Body of pancreas (tissue), 4 donors: ENCODE data around the gene HPSE2. TPM values are rescaled to one million over a fixed set of nuclear protein-coding genes. Genes with fewer than 3 reads are reported as not detected.

ENCODE experiments used
- ATAC-seq: fragments of 150-250 bp; one replicate; pipeline ENCODE4 v1.9.1; 2016
- DNase-seq, 4 donors: peaks; one replicate each; pipeline ENCODE4 v3.0.0-alpha.2; 2019
- H3K27ac ChIP-seq, 4 donors: fragments of 200-600 bp; sonication (generic); 1 replicate in 3 of 4; 2 replicates in 1 of 4; pipeline versions ENCODE4 v1.5.1 to v1.6.1; 2016 to 2019; ENCODE audit warnings: mild to moderate bottlenecking in 1 of 4, mixed read lengths in 1 of 4, moderate library complexity in 1 of 4
- H3K27me3 ChIP-seq, 2 donors: fragments of 200-600 bp; sonication (generic); one replicate each; pipeline ENCODE4 v1.6.0; 2016; ENCODE audit warnings: mild to moderate bottlenecking in 1 of 2
- H3K36me3 ChIP-seq, 2 donors: fragments of 200-600 bp; sonication (generic); replicated peaks in 1 of 2; 2 replicates each; pipeline ENCODE4 v1.5.1; 2016; ENCODE audit warnings: low read depth in 2 of 2; ENCODE audit not compliant: insufficient read depth in 1 of 2
- H3K4me1 ChIP-seq: fragments of 200-600 bp; sonication (generic); one replicate; pipeline ENCODE4 v1.6.0; 2016
- H3K4me3 ChIP-seq, 2 donors: fragments of 200-600 bp; sonication (generic); 1 replicate in 1 of 2; 2 replicates in 1 of 2; pipeline ENCODE4 v1.5.1; 2016 to 2019
- H3K9me3 ChIP-seq, 3 donors: fragments of 200-600 bp; sonication (generic); 1 replicate in 2 of 3; 2 replicates in 1 of 3; pipeline ENCODE4 v1.5.1; 2016
- CTCF ChIP-seq, 7 experiments: fragments of 450-650 bp in 4 of 7; fragments of 200-600 bp in 3 of 7; sonication (generic) in 3 of 7; IDR thresholded peaks; one replicate each; pipeline ENCODE4 v1.5.1; 2016 to 2019; ENCODE audit warnings: antibody characterized with exemption in 7 of 7
- POLR2A ChIP-seq, 3 donors: fragments of 450-650 bp; IDR thresholded peaks; one replicate each; pipeline ENCODE4 v1.6.1; 2016; ENCODE audit warnings: antibody characterized with exemption in 3 of 3, mild to moderate bottlenecking in 2 of 3
- WGBS, 2 donors: methylation state at CpG; one replicate each; pipeline ENCODE4 v1.1.5; 2017; 5-methylcytosine and 5-hydroxymethylcytosine counted together
- intact Hi-C: fragments of 100-400 bp; cut with DNase I; formaldehyde crosslinking; loops from one replicate; pipeline ENCODE4 v1.15.1; 2023
- total RNA-seq, 2 donors: library from RNA; depleted of rRNA; stranded (reverse); fragments of >200 nt; gene quantifications; one replicate each; pipeline ENCODE4 v1.1.0, GENCODE V29; 2016

Gene HPSE2
- total RNA-seq, 2 donors from 2014 or later: not detected

- H3K27me3 ChIP-seq: no peaks in the 10 kb centered on the region
- no peaks in the 10 kb centered on the region for H3K9me3 ChIP-seq
- intact Hi-C loops: no loop called here
- no peaks in the 10 kb centered on the region for H3K36me3 ChIP-seq
- DNase-seq: no peak
- H3K4me1 ChIP-seq: peaks cover 30% of the 10 kb centered on the region
- no peak for ATAC-seq
- H3K4me3 ChIP-seq: no peak overlapping the region
- no peak overlapping the region for H3K27ac ChIP-seq
- WGBS, 2 donors: 86 to 100% methylated on average over 1 of the region's 1 CpG
- TF ChIP-seq POLR2A (IDR thresholded peaks at IDR 0.05) (no peak), CTCF (IDR thresholded peaks at IDR 0.05) (no peak)
Measured at GRCh38 chr10:98411768-98412167, 823.9 kb downstream of the HPSE2 start.

- DNase-seq (no peak), ATAC-seq (no peak)
- no peak overlapping the region for H3K27ac ChIP-seq
- no peaks in the 10 kb centered on the region for H3K9me3 ChIP-seq
- 86 to 89% methylated on average over 11 of the region's 11 CpGs for WGBS, 2 donors
- H3K4me3 ChIP-seq: no peak overlapping the region
- intact Hi-C loops: no loop called here
- peaks cover 30% of the 10 kb centered on the region for H3K4me1 ChIP-seq
- TF ChIP-seq POLR2A (IDR thresholded peaks at IDR 0.05) (no peak), CTCF (IDR thresholded peaks at IDR 0.05) (no peak)
- no peaks in the 10 kb centered on the region for H3K27me3 ChIP-seq
- H3K36me3 ChIP-seq: no peaks in the 10 kb centered on the region
Measured at GRCh38 chr10:98411166-98411565, 824.5 kb downstream of the HPSE2 start.

- intact Hi-C loops: no loop called here
- TF ChIP-seq CTCF (IDR thresholded peaks at IDR 0.05) (no peak), POLR2A (IDR thresholded peaks at IDR 0.05) (no peak)
- Histone ChIP-seq H3K27ac (no peak overlapping the region), H3K36me3 (no peaks in the 10 kb centered on the region), H3K4me3 (no peak overlapping the region), H3K9me3 (no peaks in the 10 kb centered on the region), H3K27me3 (no peaks in the 10 kb centered on the region), H3K4me1 (peaks cover 28% of the 10 kb centered on the region)
- DNase-seq (no peak), ATAC-seq (no peak)
- WGBS, 2 donors: 71 to 75% methylated on average over 5 to 10 of the region's 10 CpGs
Measured at GRCh38 chr10:98410759-98411158, 824.9 kb downstream of the HPSE2 start.

GRCh38 chr10:98410135-98410743 is 825.4 kb downstream of the HPSE2 start:
- DNase-seq (no peak), ATAC-seq (no peak)
- H3K27ac ChIP-seq: no peak overlapping the region
- intact Hi-C loops: no loop called here
- no peak overlapping the region for H3K4me3 ChIP-seq
- TF ChIP-seq POLR2A (IDR thresholded peaks at IDR 0.05) (no peak), CTCF (IDR thresholded peaks at IDR 0.05) (no peak)
- no peaks in the 10 kb centered on the region for H3K27me3 ChIP-seq
- 73 to 92% methylated on average over 4 of the region's 4 CpGs for WGBS, 2 donors
- H3K9me3 ChIP-seq: no peaks in the 10 kb centered on the region
- peaks cover 23% of the 10 kb centered on the region for H3K4me1 ChIP-seq
- H3K36me3 ChIP-seq: no peaks in the 10 kb centered on the region

- H3K9me3 ChIP-seq: no peaks in the 10 kb centered on the region
- no peak for ATAC-seq
- no peak for DNase-seq
- 60 to 63% methylated on average over 4 of the region's 4 CpGs for WGBS, 2 donors
- H3K27me3 ChIP-seq: no peaks in the 10 kb centered on the region
- H3K36me3 ChIP-seq: no peaks in the 10 kb centered on the region
- H3K4me3 ChIP-seq: no peak overlapping the region
- TF ChIP-seq CTCF (IDR thresholded peaks at IDR 0.05) (no peak), POLR2A (IDR thresholded peaks at IDR 0.05) (no peak)
- H3K27ac ChIP-seq: no peak overlapping the region
- H3K4me1 ChIP-seq: peaks cover 10% of the 10 kb centered on the region
- intact Hi-C loops: no loop called here
Measured at GRCh38 chr10:98408799-98409198, 826.9 kb downstream of the HPSE2 start.
